Glutamatergic neuron (in vitro differentiated cells): ENCODE measurements around the gene G0S2. TPM values are rescaled to one million over a fixed set of nuclear protein-coding genes. Genes with fewer than 3 reads are reported as not detected.

ENCODE experiments used
- DNase-seq: peaks from one replicate; pipeline ENCODE4 v3.0.0; 2022
- H3K27ac Mint-ChIP-seq: one replicate; pipeline ENCODE4 v1.8.0; 2020; ENCODE audit warnings: mild to moderate bottlenecking, mixed read lengths, inconsistent platforms; ENCODE audit not compliant: unreplicated experiment
- H3K27me3 Mint-ChIP-seq: one replicate; pipeline ENCODE4 v1.8.0; 2020; ENCODE audit warnings: mild to moderate bottlenecking, moderate library complexity, mixed read lengths, inconsistent platforms; ENCODE audit not compliant: unreplicated experiment
- H3K36me3 Mint-ChIP-seq: one replicate; pipeline ENCODE4 v1.8.0; 2020; ENCODE audit warnings: mild to moderate bottlenecking, mixed read lengths, inconsistent platforms; ENCODE audit not compliant: unreplicated experiment
- H3K4me1 Mint-ChIP-seq: one replicate; pipeline ENCODE4 v1.8.0; 2020; ENCODE audit warnings: mild to moderate bottlenecking, low read depth, mixed read lengths, inconsistent platforms; ENCODE audit not compliant: unreplicated experiment
- H3K4me3 Mint-ChIP-seq: one replicate; pipeline ENCODE4 v1.8.0; 2020; ENCODE audit warnings: mild to moderate bottlenecking, mixed read lengths, inconsistent platforms; ENCODE audit not compliant: unreplicated experiment
- H3K9me3 Mint-ChIP-seq: one replicate; pipeline ENCODE4 v1.8.0; 2020; ENCODE audit warnings: mild to moderate bottlenecking, moderate library complexity, mixed read lengths, inconsistent platforms; ENCODE audit not compliant: unreplicated experiment
- CTCF ChIP-seq: fragments of 200-600 bp; sonication (generic); IDR thresholded peaks from one replicate; pipeline ENCODE4 v1.5.0; 2021; ENCODE audit not compliant: partially characterized antibody, unreplicated experiment
- total RNA-seq: library from RNA; stranded (reverse); fragmentation: NEBNext Ultra II Directional; extraction: Animal tissue kit (Norgen Biotek cat#: 25700); gene quantifications from one replicate; pipeline ENCODE4 v1.2.1, GENCODE V29; 2021; ENCODE audit not compliant: unreplicated experiment

Gene G0S2
- total RNA-seq, 1 donor from 2014 or later, result 2.5 TPM

GRCh38 chr1:209659909-209660308 is 15.3 kb upstream of the G0S2 start:
- no peak for DNase-seq
- Mint-ChIP-seq H3K9me3 (peaks cover 3% of the 10 kb centered on the region), H3K27me3 (no peaks in the 10 kb centered on the region), H3K4me3 (no peak overlapping the region), H3K36me3 (no peaks in the 10 kb centered on the region), H3K27ac (no peak overlapping the region), H3K4me1 (peaks cover 18% of the 10 kb centered on the region)
- TF ChIP-seq CTCF, result no peak

- Mint-ChIP-seq H3K9me3 (peaks cover 2% of the 10 kb centered on the region), H3K27ac (no peak overlapping the region)
Observed at GRCh38 chr1:209661071-209661470, 14.1 kb upstream of the G0S2 start.

GRCh38 chr1:209662879-209663327 is 12.3 kb upstream of the G0S2 start:
- Mint-ChIP-seq H3K27me3 (no peaks in the 10 kb centered on the region), H3K36me3 (no peaks in the 10 kb centered on the region), H3K4me1 (peaks cover 13% of the 10 kb centered on the region), H3K4me3 (no peak overlapping the region), H3K9me3 (no peaks in the 10 kb centered on the region), H3K27ac (no peak overlapping the region)
- TF ChIP-seq CTCF, result no peak
- DNase-seq, result no peak

More at GRCh38 chr1:209661071-209661470, 14.1 kb upstream of the G0S2 start:
- Mint-ChIP-seq H3K36me3 (no peaks in the 10 kb centered on the region), H3K27me3 (no peaks in the 10 kb centered on the region), H3K4me3 (no peak overlapping the region), H3K4me1 (peaks cover 18% of the 10 kb centered on the region)
- TF ChIP-seq CTCF, result no peak
- DNase-seq, result no peak

GRCh38 chr1:209667103-209667502 is 8.1 kb upstream of the G0S2 start:
- Mint-ChIP-seq H3K36me3 (peaks cover 5% of the 10 kb centered on the region), H3K27ac (no peak overlapping the region), H3K4me1 (no peaks in the 10 kb centered on the region), H3K4me3 (no peak overlapping the region), H3K27me3 (no peaks in the 10 kb centered on the region), H3K9me3 (no peaks in the 10 kb centered on the region)
- no peak for DNase-seq
- TF ChIP-seq CTCF, result no peak

GRCh38 chr1:209667708-209668107 is 7.5 kb upstream of the G0S2 start:
- no peak for TF ChIP-seq CTCF
- H3K27me3 Mint-ChIP-seq, result no peaks in the 10 kb centered on the region
- no peaks in the 10 kb centered on the region for H3K9me3 Mint-ChIP-seq
- no peaks in the 10 kb centered on the region for H3K4me1 Mint-ChIP-seq
- H3K36me3 Mint-ChIP-seq, result peaks cover 5% of the 10 kb centered on the region
- H3K27ac Mint-ChIP-seq, result no peak overlapping the region
- H3K4me3 Mint-ChIP-seq, result no peak overlapping the region
- no peak for DNase-seq
